NCI-H526 treated with DMSO at 0.1 percent for 48 hours (cell line): Measurements from ENCODE around the gene SLAMF1.
"Not testable (repeated sequence)": the region's sequence is repeated elsewhere in the genome, so short reads cannot be mapped to it uniquely, and the experiment has no call there.

Experiments
- DNase-seq: peaks from one replicate; lab custom pipeline; 2025; lab: John Stamatoyannopoulos, UW

The SLAMF1 gene

DNA sequence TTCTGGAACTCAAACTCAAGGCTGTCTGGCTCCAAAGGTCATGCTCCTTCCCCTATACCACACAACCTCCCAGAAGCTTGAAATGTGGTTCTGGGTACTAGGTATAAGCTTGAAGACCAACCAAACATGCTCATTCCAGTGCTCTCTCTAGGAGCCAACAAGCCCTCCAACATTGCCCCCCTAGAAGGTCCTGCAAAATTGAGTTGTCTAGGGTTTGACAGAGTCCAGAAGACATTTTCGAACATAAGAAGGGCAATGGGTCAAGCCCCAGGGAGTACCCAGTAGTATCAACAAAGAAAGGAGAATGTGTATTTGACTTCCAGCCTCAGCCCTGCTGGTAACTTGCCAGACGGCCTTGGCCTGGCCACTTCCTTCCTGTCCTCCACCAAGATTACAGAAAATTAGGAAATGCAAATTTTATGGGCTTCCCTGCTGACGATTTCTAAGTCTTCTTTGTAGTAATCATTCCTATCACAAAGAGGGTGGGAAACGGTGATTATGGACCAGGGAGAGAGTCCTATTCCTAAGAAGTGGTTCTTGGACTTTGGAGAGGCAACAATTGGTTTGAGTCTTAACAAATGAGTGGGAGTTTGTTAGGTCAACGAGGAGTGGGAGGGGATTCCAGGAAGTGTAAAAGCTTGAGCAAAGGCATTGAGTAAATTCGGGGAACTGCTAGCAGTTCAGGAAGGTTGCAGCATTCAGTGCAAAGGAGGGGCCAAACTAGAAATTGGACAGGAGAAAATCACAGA lies 18.7 kb upstream of the SLAMF1 start:
- DNase-seq = no peak

DNA sequence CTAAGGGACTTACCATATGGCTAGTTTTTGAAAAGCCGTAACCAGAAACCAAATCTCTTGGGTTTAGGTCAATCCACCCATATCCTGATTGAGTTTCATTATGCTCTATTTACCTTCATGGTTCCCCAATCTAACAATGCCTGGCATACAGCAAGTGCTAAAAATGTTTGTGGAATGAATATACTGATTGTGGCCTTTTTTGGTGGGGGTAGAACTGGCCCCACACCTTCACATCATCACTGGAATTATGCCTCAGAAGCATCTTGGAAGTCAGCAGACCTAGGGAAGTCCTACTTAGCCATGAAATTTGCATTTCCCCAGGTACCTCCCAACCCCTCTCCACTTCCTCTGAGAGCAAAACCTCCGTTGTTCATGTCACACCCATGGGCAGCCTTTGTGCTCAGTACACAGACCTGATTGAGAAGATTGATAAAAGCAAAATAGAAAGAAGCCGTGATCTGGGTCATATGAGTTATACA lies 17.8 kb upstream of the SLAMF1 start:
- no peak for DNase-seq

- no peak for DNase-seq
Observed at GRCh38 chr1:160662910-160663309, 16.1 kb upstream of the SLAMF1 start.

GRCh38 chr1:160659566-160659965 lies 12.7 kb upstream of the SLAMF1 start:
- DNase-seq = no peak

DNA sequence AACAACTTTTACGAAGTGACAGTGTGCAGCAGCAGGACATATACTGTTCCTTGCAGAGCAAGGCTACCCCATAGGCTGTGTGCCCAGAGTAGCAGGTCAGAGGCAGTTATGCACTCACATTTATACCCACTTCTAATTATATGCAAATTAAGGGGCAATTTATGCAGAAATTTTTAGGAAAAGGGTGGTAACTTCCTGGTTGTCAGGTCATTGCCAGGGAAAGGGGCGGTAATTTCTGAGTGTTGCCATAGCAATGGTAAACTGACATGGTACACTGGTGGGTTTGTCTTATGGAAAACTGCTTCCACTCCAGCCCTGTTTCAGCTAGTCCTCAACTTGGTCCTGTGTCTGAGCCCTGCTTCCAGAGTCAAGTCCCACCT lies 12.0 kb upstream of the SLAMF1 start:
- DNase-seq = no peak

- no peak for DNase-seq
Observed at GRCh38 chr1:160658162-160658813, 11.4 kb upstream of the SLAMF1 start.

DNA sequence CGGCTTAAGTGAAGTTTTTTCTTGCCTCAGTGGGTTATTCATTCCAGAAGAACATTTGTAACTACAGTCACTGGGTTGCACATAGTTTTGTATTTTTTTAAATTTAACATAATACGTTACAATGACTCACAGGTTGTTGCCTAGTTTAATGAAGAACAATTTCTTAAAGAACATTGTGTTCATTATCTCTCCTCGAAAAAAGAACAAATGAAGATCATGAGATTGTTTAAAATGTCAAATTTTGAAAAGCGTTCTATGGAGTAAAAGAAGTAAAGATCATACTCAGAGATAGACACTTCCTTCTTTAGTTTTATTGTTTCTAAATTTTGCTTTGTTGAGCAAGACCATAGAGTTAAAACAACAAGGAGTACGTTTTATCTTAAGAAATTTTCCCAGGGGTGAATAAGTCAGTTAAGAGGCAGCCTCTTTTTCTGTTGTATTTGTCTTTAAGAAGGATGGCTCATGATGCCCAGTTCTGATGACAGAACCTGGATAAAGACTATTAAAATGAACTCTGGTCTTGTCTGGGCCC lies 10.5 kb upstream of the SLAMF1 start:
- DNase-seq = no peak

DNA sequence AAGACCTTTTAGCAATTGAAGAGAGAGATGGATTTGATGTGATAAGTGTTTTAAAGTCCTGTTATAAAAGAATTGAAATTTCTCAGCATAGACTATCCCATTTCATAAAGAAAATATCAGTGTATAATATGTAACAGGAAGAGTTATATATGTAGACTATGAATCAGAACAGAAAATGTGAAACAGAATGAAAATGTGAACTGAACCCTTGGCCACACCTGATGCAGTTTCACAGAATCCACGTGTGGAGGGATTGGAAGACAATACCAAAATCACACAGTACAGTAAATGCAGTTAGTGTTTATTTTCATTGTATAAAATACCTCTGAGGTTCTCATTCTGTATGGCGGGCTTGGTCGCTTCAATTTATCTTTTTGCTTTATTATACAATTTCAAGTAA lies 9.9 kb upstream of the SLAMF1 start:
- no peak for DNase-seq

DNA sequence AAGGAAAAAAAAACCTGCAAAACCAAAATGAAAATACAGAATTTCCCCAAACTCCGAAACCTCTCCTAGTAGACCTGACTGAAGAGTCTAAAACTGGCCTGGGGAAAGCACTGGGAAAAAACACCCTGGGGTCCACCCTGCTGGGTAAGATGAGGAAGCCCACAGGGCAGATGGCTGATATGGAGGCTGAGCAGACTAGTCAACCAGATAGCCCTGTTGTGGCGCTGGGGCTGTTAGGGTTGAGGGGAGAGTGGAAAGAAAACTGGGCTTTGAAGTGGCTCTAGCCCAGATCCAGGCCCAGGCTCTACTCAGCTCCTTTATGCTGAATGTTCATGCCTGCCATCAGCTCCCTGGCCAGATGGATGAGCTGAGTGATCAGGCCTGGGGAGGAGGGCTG lies 6.8 kb upstream of the SLAMF1 start:
- no peak for DNase-seq

DNA sequence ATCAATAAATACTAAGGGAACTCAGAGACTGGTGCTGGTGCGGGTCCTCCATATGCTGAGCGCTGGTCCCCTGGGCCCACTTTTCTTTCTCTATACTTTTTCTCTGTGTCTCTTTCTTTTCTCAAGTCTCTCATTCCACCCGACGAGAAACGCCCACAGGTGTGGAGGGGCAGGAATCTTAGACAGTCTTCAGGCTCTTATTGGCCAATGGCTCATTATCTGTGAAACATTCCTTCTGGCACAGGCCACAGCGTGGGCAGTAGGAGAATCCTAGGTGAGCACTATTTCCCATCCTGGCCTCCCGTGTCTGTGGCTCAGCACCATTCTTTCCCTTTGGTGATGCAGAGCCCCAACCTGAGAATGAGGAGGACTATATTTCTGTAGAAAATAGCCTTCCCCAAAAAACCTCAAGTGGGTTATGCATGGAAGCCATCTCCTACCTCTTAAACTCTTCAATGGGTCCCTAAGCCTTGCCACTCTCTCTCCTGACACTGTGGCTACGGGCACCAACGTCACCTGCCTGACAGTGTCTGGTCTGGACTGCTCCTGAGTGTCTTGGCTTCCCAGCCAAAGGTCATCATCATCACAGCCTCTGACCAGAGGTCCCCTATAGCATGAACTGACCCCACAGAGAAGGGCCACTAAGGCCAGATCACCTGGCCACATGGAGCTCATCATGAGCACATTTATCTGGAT lies 6.2 kb upstream of the SLAMF1 start:
- DNase-seq = no peak

DNA sequence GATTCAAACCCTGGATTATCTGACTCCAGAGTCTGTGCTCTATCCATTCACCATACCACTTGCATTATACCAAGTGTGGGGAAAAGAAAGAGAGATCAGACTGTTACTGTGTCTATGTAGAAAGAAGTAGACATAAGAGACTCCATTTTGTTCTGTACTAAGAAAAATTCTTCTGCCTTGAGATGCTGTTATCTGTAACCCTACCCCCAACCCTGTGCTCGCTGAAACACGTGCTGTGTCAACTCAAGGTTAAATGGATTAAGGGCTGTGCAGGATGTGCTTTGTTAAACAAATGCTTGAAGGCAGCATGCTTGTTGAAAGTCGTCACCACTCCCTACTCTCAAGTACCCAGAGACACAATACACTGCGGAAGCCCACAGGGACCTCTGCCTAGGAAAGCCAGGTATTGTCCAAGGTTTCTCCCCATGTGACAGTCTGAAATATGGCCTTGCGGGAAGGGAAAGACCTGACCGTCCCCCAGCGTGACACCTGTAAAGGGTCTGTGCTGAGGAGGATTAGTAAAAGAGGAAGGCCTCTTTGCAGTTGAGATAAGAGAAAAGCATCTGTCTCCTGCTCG lies 5.3 kb upstream of the SLAMF1 start:
- not testable (repeated sequence) for DNase-seq

DNA sequence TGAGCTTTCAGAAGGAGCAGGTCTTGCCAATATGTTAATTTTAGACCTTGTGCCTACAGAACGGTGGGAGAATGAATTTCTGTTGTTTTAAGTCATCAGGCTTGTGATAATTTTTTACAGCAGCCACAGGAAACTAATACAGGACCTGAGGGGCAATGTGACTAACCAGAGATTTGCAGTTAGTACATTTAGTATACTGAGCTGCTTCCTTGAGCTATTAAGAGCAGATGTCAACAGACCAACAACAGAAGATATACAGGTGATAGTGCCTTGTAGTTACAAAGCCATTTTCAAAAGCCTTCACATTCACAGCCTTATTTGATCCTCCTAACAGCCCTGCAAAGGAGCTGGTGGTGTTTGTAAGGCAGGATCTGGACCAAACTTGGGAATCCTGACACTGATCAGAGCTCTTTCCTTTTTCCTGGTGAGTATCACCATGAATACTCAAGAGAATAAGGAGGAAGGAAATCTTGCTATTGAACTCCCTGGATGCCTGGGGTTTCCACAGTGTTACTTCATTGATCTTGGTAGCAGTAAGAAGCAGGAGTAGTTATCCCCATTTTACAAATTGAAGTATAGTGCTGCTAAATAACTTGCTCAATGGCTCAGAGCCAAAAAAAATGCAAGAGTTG lies 4.7 kb upstream of the SLAMF1 start:
- DNase-seq = no peak

GRCh38 chr1:160647329-160647720 lies 481 bp upstream of the SLAMF1 start:
- no peak for DNase-seq

- DNase-seq = no peak
Observed at GRCh38 chr1:160646180-160646579, 664 bp downstream of the SLAMF1 start.

DNA sequence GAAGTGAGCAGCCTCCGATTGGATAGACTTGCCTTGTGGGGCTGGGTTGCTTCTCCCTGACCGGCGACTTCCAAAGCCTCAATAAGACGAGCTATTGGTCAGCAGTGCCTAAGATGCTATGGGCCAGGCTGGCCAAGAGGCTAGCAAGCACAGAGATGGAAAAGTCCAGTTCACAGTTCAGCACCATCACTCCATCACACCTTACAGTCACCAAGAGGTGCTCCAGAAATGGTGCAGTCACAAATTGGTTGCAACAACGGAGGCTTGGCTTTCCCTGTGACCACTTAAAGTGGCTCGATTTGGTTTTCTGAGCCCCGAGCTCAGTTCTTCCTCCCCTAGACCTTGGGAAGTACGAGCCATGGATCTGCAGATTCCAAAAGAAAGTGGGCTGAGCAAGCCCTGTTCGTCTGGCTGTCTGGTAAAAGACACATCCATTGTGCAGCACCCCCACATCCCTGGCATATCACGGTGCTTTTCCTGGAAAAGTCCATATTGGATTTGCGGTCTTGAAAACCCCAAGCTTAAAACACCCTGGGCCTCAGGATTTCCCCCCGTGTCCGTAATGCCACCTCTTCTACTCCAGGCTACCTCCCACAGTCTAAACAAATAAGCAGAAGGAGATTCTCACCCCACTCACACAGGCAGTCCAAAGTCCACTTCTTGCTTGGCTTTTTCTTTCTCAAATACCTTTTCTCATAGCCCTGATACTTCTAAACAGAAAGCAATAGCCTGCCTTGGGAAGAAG lies 1.3 kb downstream of the SLAMF1 start:
- DNase-seq = no peak

DNA sequence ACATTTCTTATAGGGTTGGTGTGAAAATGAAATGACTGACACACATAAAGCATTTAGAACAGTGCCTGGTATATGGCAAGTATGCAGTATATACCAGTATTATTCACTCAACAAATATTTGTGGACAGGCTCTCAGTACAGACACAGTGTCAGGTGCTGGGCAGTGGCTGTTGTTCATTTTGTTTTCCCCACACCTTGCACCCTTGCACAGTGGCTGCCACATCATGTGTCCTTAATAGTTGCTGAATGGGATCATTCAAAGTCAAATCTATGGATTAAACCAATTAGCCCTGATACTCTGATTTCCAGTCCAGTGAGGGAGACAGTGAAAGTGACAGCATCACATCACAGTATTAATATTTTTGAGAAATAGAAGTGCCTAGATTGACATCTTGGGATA lies 2.4 kb downstream of the SLAMF1 start:
- DNase-seq = no peak

DNA sequence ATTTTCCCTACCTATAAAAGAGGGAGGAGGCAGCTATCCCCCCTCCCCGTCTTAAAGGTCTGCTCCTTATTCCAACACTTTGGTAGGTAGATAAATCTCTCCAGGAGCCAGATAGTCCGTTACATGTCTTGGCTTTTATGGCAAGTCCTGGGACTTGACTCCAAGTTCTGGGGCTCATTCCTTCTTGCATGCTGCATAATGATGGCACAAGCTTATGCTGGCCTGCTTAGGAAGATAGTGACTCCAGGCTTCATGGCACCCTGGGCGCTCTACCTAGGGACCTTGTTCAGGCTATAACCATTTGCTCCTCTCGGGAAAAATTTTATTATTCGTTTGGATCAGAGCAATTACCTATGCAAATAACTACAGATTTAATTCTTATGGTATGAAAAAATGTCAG lies 3.7 kb downstream of the SLAMF1 start:
- no peak for DNase-seq

DNA sequence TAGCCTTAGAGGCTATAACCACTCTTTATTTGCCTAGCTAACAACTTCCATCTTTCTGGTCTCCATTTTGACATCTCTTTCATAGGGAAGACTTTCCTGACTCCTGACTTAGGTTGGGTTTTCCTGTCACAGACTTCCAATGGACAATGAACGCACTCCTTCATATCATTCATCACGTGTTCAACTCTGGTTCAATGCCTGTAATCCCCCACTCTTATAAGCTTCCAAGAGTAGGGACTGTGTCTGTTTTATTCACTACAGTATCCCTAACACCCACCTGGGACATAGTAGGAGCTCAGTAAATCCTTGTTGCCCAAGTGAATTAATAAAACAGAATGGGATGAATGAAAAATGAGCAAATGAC lies 4.6 kb downstream of the SLAMF1 start:
- DNase-seq = no peak

GRCh38 chr1:160641323-160642280 lies 5.2 kb downstream of the SLAMF1 start:
- DNase-seq = no peak
